K562 (cell line): Measurements from ENCODE around the gene AMMECR1. TPM values are rescaled to one million over a fixed set of nuclear protein-coding genes. Genes with fewer than 3 reads are reported as not detected.

Experiments
- CHD7 ChIP-seq: fragments of 200-600 bp; sonication (generic); IDR thresholded peaks from one replicate; pipeline ENCODE4 v1.6.1; 2012; ENCODE audit warnings: mild to moderate bottlenecking, low read depth, low read length, inconsistent platforms
- ELK1 ChIP-seq: sonication (generic); formaldehyde crosslinking; IDR thresholded peaks from 2 replicates; pipeline ENCODE4 v1.8.1; 2022; ENCODE audit warnings: missing genetic modification reagents
- MXD1 ChIP-seq: fragments of 250-450 bp; sonication (Bioruptor Pico); IDR thresholded peaks from 2 replicates; pipeline ENCODE4 v1.8.0; 2021; ENCODE audit warnings: borderline replicate concordance, mild to moderate bottlenecking, moderate library complexity; ENCODE audit not compliant: poor library complexity, severe bottlenecking
- NEUROD1 ChIP-seq: fragments of 150-350 bp; IDR thresholded peaks from 2 replicates; pipeline ENCODE4 v1.6.1; 2014; ENCODE audit warnings: borderline replicate concordance, low read length, low read depth; ENCODE audit not compliant: partially characterized antibody
- RREB1 ChIP-seq: fragments of 250-450 bp; sonication (Bioruptor Pico); IDR thresholded peaks from 2 replicates; pipeline ENCODE4 v1.4.0; 2020
- TFAM ChIP-seq: fragments of 250-450 bp; sonication (Bioruptor Pico); conservative IDR thresholded peaks from 2 replicates; pipeline ENCODE4 v1.5.0; 2021; ENCODE audit warnings: mild to moderate bottlenecking, moderate library complexity
- TRIM24 ChIP-seq, 2 experiments: fragments of 450-650 bp; IDR thresholded peaks; 2 replicates each; pipeline ENCODE4 v1.6.1; 2016
- polyA plus RNA-seq, 8 experiments: library from polyadenylated mRNA; depleted of rRNA in 4 of 8; stranded (reverse) in 5 of 8; unstranded in 3 of 8; fragments of >200 nt; fragmentation: Nextera tagmentation in 2 of 8; fragmentation: Illumina TruSeq in 1 of 8; extraction: Ambion mirVana in 2 of 8; extraction: Trizol in 1 of 8; gene quantifications; 2 replicates each; pipeline versions ENCODE4 v1.2.1 to v1.2.3, GENCODE V29; 2011 to 2014; ENCODE audit warnings: inconsistent platforms in 1 of 8, missing spikeins in 1 of 8
- total RNA-seq, 7 experiments: library from RNA; depleted of rRNA in 6 of 7; stranded (reverse); fragments of >200 nt in 6 of 7; fragmentation: Illumina TruSeq in 2 of 7; extraction: Trizol in 2 of 7; gene quantifications; 2 replicates each; pipeline versions ENCODE4 v1.2.1 to v1.2.3, GENCODE V29; 2011 to 2021; ENCODE audit warnings: low replicate concordance in 1 of 7

The AMMECR1 gene
- total and polyA plus RNA-seq, 9 of the 15 experiments (the other 6 are each of a cell fraction or from before 2014, with no cell fraction given), result 13.9 to 36.7 (median 23.6) TPM

- TF ChIP-seq CHD7 (no peak), RREB1 (CRISPR knock-in tag) (no peak), NEUROD1 (peak; percentile 59), TFAM (CRISPR knock-in tag) (no peak), ELK1 (CRISPR knock-in tag) (no peak), TRIM24 (IDR thresholded peaks at IDR 0.05) (peak; percentile 86 to 87), MXD1 (CRISPR knock-in tag) (no peak)
Measured at GRCh38 chrX:110178179-110178865, 139.6 kb downstream of the AMMECR1 start (continued).
